ENCODE results near the gene TRAF7. TPM values are rescaled to one million over a fixed set of nuclear protein-coding genes. Genes with fewer than 3 reads are reported as not detected.

TRAF7 gene
- total and polyA plus RNA-seq, 2 of the 13 experiments (the other 11 are each of a cell fraction or from before 2014, with no cell fraction given) = 47.9 to 65.6 TPM

DNA sequence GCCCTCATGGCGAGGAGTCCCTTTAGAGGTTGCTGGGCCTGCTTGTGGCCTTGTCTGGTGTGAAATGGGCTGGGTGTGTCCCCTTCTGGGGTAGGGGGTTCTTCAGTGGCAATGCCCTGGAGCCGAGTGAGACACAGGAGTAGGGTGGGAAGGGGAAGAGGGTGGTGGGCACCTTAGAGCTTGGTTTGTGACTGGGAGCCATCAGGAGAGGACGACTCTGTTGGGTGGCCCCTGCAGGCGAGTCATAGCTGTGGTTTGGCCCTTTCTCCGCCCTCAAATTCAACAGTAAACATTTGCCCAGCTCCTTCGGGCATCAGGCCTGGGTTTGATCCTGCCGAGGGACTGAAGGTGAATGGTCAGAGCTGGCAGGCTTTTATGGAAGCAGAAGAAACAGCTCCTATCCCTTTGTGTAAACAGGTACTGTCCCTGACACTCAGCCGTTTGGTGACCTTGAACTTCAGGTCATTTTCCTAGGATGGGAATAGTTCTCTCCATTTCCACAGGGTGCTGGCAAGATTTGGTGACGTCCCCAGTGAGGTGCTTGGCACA lies 70.7 kb downstream of the TRAF7 start (continued):
- TF ChIP-seq, protein P1, sequence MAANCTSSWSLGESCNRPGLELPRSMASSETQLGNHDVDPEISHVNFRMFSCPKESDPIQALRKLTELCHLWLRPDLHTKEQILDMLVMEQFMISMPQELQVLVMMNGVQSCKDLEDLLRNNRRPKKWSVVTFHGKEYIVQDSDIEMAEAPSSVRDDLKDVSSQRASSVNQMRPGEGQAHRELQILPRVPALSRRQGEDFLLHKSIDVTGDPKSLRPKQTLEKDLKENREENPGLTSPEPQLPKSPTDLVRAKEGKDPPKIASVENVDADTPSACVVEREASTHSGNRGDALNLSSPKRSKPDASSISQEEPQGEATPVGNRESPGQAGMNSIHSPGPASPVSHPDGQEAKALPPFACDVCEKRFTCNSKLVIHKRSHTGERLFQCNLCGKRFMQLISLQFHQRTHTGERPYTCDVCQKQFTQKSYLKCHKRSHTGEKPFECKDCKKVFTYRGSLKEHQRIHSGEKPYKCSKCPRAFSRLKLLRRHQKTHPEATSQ (CRISPR knock-in tag; IDR thresholded peaks at IDR 0.05; ENCODE audit: borderline replicate concordance) = no peak
- TF ChIP-seq, protein P2, sequence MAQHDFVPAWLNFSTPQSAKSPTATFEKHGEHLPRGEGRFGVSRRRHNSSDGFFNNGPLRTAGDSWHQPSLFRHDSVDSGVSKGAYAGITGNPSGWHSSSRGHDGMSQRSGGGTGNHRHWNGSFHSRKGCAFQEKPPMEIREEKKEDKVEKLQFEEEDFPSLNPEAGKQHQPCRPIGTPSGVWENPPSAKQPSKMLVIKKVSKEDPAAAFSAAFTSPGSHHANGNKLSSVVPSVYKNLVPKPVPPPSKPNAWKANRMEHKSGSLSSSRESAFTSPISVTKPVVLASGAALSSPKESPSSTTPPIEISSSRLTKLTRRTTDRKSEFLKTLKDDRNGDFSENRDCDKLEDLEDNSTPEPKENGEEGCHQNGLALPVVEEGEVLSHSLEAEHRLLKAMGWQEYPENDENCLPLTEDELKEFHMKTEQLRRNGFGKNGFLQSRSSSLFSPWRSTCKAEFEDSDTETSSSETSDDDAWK (CRISPR knock-in tag; IDR thresholded peaks at IDR 0.05) = no peak
- TF ChIP-seq ZNF296 (CRISPR knock-in tag; conservative IDR thresholded peaks at IDR 0.05) (no peak), POGZ (CRISPR knock-in tag; IDR thresholded peaks at IDR 0.05) (no peak), FOXK1 (CRISPR knock-in tag; IDR thresholded peaks at IDR 0.05; ENCODE audit: borderline replicate concordance, low read depth) (peak; percentile 64; the same call in 1 of the 2 replicates), RARA (CRISPR knock-in tag; IDR thresholded peaks at IDR 0.05) (peak; percentile 97), MTF2 (CRISPR knock-in tag; IDR thresholded peaks at IDR 0.05; ENCODE audit: borderline replicate concordance) (no peak), ETV5 (CRISPR knock-in tag; IDR thresholded peaks at IDR 0.05; ENCODE audit: borderline replicate concordance) (peak; percentile 33; the same call in 1 of the 2 replicates), NR2F1 (CRISPR knock-in tag; IDR thresholded peaks at IDR 0.05) (peak; percentile 79 to 80), XRCC5 (optimal IDR thresholded peaks at IDR 0.05; ENCODE audit: low read length) (peak; percentile 43), NKX3-1 (CRISPR knock-in tag; IDR thresholded peaks at IDR 0.05) (no peak), ZNF781 (CRISPR knock-in tag; IDR thresholded peaks at IDR 0.05; ENCODE audit: borderline replicate concordance, not compliant biosample characterization) (no peak)
- TF ChIP-seq, protein P3, sequence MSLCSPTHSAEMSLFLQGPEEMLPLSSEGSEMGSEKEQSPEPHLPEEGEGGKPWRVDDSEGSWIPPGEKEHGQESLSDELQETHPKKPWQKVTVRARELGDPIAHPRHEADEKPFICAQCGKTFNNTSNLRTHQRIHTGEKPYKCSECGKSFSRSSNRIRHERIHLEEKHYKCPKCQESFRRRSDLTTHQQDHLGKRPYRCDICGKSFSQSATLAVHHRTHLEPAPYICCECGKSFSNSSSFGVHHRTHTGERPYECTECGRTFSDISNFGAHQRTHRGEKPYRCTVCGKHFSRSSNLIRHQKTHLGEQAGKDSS (CRISPR knock-in tag; IDR thresholded peaks at IDR 0.05; ENCODE audit: borderline replicate concordance, low read depth) = 0 out of 2 replicates have a peak, but pooled peaks have one; percentile 36
- TF ChIP-seq, protein P4, sequence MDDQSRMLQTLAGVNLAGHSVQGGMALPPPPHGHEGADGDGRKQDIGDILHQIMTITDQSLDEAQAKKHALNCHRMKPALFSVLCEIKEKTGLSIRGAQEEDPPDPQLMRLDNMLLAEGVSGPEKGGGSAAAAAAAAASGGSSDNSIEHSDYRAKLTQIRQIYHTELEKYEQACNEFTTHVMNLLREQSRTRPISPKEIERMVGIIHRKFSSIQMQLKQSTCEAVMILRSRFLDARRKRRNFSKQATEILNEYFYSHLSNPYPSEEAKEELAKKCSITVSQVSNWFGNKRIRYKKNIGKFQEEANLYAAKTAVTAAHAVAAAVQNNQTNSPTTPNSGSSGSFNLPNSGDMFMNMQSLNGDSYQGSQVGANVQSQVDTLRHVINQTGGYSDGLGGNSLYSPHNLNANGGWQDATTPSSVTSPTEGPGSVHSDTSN (CRISPR knock-in tag; IDR thresholded peaks at IDR 0.05; ENCODE audit: borderline replicate concordance) = no peak
- TF ChIP-seq, protein P5, sequence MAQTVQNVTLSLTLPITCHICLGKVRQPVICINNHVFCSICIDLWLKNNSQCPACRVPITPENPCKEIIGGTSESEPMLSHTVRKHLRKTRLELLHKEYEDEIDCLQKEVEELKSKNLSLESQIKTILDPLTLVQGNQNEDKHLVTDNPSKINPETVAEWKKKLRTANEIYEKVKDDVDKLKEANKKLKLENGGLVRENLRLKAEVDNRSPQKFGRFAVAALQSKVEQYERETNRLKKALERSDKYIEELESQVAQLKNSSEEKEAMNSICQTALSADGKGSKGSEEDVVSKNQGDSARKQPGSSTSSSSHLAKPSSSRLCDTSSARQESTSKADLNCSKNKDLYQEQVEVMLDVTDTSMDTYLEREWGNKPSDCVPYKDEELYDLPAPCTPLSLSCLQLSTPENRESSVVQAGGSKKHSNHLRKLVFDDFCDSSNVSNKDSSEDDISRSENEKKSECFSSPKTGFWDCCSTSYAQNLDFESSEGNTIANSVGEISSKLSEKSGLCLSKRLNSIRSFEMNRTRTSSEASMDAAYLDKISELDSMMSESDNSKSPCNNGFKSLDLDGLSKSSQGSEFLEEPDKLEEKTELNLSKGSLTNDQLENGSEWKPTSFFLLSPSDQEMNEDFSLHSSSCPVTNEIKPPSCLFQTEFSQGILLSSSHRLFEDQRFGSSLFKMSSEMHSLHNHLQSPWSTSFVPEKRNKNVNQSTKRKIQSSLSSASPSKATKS (CRISPR knock-in tag; IDR thresholded peaks at IDR 0.05) = no peak
- TF ChIP-seq, protein P6, sequence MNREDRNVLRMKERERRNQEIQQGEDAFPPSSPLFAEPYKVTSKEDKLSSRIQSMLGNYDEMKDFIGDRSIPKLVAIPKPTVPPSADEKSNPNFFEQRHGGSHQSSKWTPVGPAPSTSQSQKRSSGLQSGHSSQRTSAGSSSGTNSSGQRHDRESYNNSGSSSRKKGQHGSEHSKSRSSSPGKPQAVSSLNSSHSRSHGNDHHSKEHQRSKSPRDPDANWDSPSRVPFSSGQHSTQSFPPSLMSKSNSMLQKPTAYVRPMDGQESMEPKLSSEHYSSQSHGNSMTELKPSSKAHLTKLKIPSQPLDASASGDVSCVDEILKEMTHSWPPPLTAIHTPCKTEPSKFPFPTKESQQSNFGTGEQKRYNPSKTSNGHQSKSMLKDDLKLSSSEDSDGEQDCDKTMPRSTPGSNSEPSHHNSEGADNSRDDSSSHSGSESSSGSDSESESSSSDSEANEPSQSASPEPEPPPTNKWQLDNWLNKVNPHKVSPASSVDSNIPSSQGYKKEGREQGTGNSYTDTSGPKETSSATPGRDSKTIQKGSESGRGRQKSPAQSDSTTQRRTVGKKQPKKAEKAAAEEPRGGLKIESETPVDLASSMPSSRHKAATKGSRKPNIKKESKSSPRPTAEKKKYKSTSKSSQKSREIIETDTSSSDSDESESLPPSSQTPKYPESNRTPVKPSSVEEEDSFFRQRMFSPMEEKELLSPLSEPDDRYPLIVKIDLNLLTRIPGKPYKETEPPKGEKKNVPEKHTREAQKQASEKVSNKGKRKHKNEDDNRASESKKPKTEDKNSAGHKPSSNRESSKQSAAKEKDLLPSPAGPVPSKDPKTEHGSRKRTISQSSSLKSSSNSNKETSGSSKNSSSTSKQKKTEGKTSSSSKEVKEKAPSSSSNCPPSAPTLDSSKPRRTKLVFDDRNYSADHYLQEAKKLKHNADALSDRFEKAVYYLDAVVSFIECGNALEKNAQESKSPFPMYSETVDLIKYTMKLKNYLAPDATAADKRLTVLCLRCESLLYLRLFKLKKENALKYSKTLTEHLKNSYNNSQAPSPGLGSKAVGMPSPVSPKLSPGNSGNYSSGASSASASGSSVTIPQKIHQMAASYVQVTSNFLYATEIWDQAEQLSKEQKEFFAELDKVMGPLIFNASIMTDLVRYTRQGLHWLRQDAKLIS (CRISPR knock-in tag; IDR thresholded peaks at IDR 0.05) = 0 out of 2 replicates have a peak, but pooled peaks have one; percentile 47
